CD4-positive, alpha-beta T cell treated with Interleukin-15 for 1 hour (primary cell): ENCODE data around the gene BRIP1.
"Not testable (repeated sequence)": the region's sequence is repeated elsewhere in the genome, so short reads cannot be mapped to it uniquely, and the experiment has no call there.

Experiments
- DNase-seq: peaks from one replicate; pipeline ENCODE4 v3.0.0-alpha.2; 2020

The BRIP1 gene

GRCh38 chr17:61686113-61686512 is 177.2 kb downstream of the BRIP1 start:
- DNase-seq = no peak

DNA sequence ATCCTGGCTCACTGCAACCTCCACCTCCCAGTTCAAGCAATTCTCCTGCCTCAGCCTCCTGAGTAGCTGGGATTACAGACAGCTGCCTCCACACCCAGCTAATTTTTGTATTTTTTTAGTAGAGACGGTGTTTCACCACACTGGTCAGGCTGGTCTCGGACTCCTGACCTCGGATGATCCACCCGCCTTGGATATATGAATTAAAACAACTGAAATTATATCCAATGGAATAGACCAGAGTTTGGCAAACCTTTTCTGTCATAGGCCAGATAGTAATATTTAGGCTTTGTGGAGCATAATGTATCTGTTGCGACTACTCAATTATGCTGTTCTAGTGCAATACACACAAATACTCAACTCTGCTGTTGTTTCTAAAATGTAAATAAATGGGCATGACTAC is 178.5 kb downstream of the BRIP1 start:
- DNase-seq = no peak

DNA sequence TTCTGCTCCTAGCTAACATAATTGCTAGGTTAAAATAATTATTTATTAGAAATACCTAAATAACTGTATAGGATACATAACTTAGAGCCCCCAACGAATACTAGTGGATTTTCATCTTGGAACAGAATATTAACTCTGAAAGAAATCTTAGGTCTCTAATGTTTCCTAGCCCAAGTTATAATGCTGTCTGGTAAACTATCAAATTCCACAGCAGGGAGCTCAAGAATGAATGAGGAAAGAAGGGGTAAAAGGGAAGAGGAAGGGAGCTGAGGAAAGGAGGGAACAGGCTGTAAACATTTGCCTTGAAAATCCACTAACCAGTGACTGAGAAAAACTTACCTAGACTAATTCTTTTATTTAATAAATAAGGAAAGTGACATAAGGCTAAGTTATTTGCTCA is 179.2 kb downstream of the BRIP1 start:
- DNase-seq = no peak

GRCh38 chr17:61683466-61683865 is 179.9 kb downstream of the BRIP1 start:
- no peak for DNase-seq

DNA sequence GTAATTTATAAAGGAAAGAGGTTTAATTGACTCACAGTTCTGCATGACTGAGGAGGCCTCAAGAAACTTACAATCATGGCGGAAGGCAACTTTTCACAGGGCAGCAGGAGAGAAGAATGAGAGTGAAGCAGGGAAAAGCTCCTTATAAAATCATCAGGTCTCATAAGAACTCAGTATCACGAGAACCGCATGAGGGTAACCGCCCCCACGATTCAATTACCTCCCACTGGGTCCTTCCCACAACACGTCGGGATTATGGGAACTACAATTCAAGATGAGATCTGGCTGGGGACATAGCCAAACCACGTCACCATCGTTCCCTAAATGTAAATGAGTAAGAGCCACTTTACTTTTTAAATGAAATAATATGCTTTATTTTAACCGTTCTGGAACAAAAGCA is 182.4 kb downstream of the BRIP1 start:
- DNase-seq = no peak

DNA sequence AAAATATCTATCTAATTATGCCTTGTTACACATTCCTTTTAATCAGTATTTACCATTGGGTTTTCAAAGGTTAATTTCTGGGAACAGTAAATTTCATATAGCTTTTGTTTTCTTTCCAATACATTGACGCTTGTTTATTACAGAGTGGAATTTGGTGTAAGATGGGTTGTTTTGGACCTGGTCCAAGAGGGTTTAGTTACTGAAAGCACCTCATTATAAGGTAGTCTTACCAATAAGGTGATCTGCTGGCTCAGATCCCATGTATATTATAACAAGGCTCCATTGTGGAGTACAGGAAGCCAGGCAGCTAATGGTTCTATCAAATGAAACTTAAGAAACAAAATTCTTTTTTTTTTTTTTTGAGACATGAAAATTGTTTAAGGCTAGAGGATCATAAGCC is 185.0 kb downstream of the BRIP1 start:
- DNase-seq = no peak

DNA sequence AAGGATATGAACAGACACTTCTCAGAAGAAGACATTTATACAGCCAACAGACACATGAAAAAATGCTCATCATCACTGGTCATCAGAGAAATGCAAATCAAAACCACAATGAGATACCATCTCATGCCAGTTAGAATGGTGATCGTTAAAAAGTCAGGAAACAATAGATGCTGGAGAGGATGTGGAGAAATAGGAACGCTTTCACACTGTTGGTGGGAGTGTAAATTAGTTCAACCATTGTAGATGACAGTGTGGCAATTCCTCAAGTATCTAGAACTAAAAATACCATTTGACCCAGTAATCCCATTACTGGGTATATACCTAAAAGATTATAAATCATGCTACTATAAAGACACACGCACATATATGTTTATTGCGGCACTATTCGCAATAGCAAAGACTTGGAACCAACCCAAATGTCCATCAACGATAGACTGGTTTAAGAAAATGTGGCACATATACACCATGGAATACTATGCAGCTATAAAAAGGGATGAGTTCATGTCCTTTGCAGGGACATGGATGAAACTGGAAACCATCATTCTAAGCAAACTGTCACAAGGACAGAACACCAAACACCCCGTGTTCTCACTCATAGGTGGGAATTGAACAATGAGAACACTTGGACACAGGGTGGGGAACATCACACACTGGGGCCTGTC is 186.0 kb downstream of the BRIP1 start:
- DNase-seq = not testable (repeated sequence)

DNA sequence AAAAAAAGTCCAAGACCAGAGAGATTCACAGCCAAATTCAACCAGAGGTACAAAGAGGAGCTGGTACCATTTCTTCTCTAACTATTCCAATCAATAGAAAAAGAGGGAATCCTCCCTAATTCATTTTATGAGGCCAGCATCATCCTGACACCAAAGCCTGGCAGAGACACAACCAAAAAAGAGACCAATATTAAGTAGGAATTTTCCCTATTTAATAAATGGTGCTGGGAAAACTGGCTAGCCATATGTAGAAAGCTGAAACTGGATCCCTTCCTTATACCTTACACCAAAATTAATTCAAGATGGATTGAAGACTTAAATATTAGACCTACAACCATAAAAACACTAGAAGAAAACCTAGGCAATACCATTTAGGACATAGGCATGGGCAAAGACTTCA is 186.8 kb downstream of the BRIP1 start:
- not testable (repeated sequence) for DNase-seq

- not testable (repeated sequence) for DNase-seq
Measured at GRCh38 chr17:61674609-61675008, 188.7 kb downstream of the BRIP1 start.

- not testable (repeated sequence) for DNase-seq
Measured at GRCh38 chr17:61673019-61673897, 190.1 kb downstream of the BRIP1 start.

DNA sequence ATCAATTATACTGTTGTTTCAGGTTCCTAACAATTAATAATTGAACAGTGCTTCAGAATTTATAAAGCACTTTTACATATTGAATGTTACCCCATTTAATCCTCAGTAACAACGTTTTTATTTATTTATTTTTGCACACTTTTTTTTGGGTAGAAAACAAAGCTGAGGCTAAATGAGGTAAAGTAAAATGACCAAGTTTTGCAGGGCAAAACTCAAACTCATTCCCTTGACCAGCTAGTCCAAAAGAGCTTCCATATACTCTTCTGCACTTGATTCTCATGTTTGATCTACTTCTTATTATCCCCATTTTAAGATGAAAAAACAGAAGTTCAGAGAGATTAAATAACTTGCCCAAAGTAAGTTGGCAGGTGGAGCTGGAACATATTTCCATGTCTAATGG is 191.2 kb downstream of the BRIP1 start:
- DNase-seq = no peak

- DNase-seq = no peak
Measured at GRCh38 chr17:61670691-61671090, 192.6 kb downstream of the BRIP1 start.

DNA sequence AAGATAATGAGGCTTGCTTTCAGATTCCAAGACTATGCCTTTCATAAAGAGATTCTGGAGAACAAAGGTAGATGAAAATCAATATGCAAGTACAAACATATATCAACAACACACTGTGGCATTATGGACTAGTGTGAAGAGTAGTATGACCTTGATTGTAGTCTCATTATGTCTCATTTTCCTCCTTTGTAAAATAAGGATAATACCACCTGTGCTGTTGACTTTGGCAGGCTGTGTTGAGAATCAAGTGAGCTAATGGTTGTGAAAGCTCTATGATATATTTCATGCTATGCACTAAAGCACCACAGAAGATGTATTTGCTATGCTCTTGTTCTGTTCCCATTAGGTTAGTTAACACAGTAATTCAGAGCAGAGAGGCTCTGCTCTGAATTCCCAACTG is 193.8 kb downstream of the BRIP1 start:
- no peak for DNase-seq

DNA sequence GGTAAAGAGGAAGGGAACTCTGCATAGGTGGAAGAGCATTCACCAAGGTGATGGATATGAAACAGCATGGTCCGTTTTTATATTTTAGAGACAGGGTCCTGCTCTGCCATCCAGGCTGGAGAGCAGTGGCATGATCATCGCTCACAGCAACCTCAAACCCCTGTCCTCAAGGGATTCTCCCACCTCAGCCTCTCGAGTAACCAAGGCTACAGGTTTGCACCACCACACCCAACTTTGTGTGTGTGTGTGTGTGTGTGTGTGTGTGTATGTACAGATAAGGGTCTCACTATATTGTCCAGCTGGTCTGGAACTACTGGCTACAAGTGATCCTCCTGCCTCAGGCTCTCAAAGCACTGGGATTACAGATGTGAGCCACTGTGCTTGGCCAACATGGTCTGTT is 194.8 kb downstream of the BRIP1 start:
- DNase-seq = no peak

DNA sequence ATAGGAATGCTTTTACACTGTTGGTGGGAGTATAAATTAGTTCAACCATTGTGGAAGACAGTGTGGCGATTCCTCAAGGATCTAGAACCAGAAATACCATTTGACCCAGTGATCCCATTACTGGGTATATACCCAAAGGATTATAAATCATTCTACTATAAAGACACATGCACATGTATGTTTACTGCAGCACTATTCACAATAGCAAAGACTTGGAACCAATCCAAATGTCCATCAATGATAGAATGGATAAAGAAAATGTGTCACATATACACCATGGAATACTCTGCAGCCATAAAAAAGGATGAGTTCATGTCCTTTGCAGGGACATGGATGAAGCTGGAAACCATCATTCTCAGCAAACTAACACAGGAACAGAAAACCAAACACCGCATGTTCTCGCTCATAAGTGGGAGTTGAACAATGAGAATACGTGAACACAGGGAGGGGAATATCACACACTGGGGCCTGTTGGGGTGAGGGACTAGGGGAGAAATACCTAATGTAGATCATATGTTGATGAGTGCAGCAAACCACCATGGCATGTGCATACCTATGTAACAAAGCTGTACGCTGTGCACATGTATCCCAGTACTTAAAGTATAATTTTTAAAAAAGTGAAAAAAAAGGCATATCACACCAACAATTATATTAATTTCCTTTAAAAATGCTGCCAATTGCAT is 196.8 kb downstream of the BRIP1 start:
- not testable (repeated sequence) for DNase-seq

DNA sequence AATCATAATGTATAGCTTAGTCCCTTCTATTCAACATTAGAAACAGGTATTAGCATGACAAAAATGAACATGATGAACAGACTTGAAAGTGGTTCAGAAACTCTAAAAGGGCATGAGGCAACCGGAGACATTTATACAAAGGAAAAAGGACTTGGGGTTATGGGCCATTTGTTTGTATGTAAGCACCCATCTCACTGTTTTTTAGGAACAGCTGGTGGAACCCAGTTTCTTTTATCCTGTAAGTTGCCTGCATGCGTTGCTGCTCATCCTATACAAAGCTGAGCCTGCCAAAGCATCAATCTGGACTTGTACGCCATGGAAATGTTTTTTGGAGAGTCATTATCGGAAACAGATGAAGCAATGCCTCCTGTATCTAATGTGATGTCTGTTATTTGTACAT is 200.0 kb downstream of the BRIP1 start:
- no peak for DNase-seq

DNA sequence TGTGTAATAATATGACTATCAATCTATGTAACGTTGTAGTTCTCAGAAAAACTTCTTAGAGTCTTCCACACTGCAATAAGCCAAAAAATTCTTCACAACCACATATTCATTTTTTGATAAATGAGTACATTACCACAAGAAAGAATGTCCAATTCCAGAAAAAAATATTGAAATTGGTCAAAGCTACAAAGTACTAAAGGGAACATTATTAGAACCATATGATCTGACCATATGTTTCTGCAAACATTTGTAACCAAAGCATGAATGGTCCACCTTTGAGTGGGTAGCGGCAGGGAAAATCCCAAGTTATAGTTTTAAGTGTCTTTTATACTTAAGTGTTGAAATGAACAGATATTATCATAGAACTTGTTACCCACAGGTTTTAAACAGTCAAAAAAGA is 200.6 kb downstream of the BRIP1 start:
- no peak for DNase-seq

- no peak for DNase-seq
Measured at GRCh38 chr17:61662186-61662585, 201.1 kb downstream of the BRIP1 start.

GRCh38 chr17:61660746-61661485 is 202.4 kb downstream of the BRIP1 start:
- no peak for DNase-seq

GRCh38 chr17:61659437-61659836 is 203.9 kb downstream of the BRIP1 start:
- DNase-seq = no peak

DNA sequence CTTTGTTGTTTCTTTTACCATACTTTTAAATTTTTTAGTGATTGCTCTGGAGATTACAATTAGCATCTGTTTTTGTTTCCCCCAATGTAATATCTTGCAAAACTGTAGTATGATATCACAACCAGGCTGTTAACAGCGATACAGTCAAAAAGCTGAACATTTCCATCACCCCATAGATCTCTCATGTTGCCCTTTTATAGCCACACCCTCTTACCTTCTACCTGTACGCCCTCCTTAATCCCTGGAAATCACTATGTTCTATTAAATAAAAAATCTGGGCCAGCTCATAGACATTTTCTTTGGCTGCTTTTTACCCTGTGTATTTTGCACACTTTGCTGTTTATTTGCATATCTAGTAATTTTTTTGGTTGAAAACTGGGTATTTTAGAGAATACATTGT is 205.1 kb downstream of the BRIP1 start:
- DNase-seq = no peak

DNA sequence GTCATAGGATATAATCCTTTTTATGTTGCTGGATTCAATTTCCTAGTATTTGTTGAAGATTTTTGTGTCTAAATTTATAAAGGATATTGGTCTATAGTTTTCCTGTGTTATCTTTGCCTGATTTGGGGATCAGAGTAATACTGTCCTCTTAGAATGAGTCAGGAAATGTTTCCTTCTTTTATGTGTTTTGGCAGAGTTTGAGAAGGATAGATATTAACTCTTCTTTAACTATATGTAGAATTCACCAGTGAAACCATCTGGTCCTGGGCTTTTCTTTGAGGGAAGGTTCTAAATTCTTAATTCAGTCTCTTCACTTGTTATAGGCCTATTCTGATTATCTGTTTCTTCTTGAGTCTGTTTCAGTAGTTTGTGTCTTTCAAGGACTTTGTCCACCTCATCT is 206.0 kb downstream of the BRIP1 start:
- DNase-seq = no peak

DNA sequence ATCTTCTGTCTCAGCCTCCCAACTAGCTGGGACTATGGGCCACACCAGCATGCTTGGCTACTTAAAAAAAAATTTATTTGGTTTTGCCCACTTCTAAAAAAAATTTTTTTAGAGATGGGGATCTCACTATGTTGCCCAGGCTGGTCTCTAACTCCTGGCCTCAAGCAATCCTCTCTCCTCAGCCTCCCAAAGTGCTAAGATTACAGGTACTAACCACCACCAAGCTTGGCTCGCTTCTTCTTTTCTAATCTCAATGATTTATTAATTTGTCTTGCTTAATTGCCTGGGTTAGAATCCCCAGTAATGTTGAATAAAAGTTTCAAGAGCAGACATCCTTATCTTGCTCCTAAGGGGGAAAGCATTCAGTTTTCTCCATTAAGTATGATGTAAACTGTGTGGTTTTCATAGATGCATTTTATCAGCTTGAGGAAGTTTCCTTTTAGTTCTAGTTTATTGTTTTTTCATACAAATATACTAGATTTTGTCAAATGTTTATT is 206.6 kb downstream of the BRIP1 start:
- no peak for DNase-seq
